ENCODE results near the gene ARHGEF12. TPM values are rescaled to one million over a fixed set of nuclear protein-coding genes. Genes with fewer than 3 reads are reported as not detected.

The ARHGEF12 gene
- total and polyA plus RNA-seq, 2 experiments from 2014 or later = 9.0 to 38.9 TPM

GRCh38 chr11:120306519-120307242 is 29.5 kb upstream of the ARHGEF12 start:
- H3K27ac ChIP-seq (ENCODE audit: low read depth) = no peak overlapping the region
- H3K36me3 Mint-ChIP-seq (ENCODE audit: low read depth) = no peaks in the 10 kb centered on the region
- DNase-seq (ENCODE audit: low spot score) = peak; percentile 80

More at GRCh38 chr11:120306519-120307242, 29.5 kb upstream of the ARHGEF12 start:
- ATAC-seq = peak; percentile 85
- Mint-ChIP-seq H3K27ac (no peak overlapping the region), H3K9me3 (no peaks in the 10 kb centered on the region), H3K4me3 (no peak overlapping the region), H3K4me1 (peaks cover 19% of the 10 kb centered on the region), H3K27me3 (ENCODE audit: insufficient read depth, low read depth, poor library complexity) (peaks cover 7% of the 10 kb centered on the region)
- no peak for TF ChIP-seq EZH2 (IDR thresholded peaks at IDR 0.05; ENCODE audit: low read depth, unreplicated experiment)
- TF ChIP-seq ZNF462 (CRISPR knock-in tag; IDR thresholded peaks at IDR 0.05) = no peak
- TF ChIP-seq JUNB (IDR thresholded peaks at IDR 0.05; ENCODE audit: unreplicated experiment) = no peak
- peak; percentile 53 to 69; a peak in 3 of 4 replicates for TF ChIP-seq CTCF (conservative IDR thresholded peaks at IDR 0.05; ENCODE audit: low read depth in 2 of 2)
- TF ChIP-seq ZNF114 (CRISPR knock-in tag; IDR thresholded peaks at IDR 0.05) = no peak
- no peak for TF ChIP-seq ZNF331 (CRISPR knock-in tag; IDR thresholded peaks at IDR 0.05; ENCODE audit: low read depth)
- Histone ChIP-seq H3K4me3 (no peak overlapping the region), H3F3A (replicated peaks; ENCODE audit: low read depth) (no peaks in the 10 kb centered on the region), H3K9me2 (ENCODE audit: insufficient read depth) (peaks cover 6% of the 10 kb centered on the region; the same call in 1 of the 2 replicates), H3K4me1 (ENCODE audit: insufficient read depth) (peaks cover 16% of the 10 kb centered on the region), H3K4me2 (no peak overlapping the region), H3K27me3 (ENCODE audit: insufficient read depth) (no peaks in the 10 kb centered on the region), H3K79me2 (replicated peaks; ENCODE audit: insufficient read depth) (no peaks in the 10 kb centered on the region), H4K20me1 (replicated peaks; ENCODE audit: insufficient read depth) (no peaks in the 10 kb centered on the region), H2AFZ (no peak overlapping the region; the same call in 1 of the 2 replicates), H3K36me3 (ENCODE audit: insufficient read depth) (no peaks in the 10 kb centered on the region)
